Measurements from ENCODE around the gene CELF4.
"Not testable (repeated sequence)": the region's sequence is repeated elsewhere in the genome, so short reads cannot be mapped to it uniquely, and the experiment has no call there.

Gene CELF4

GRCh38 chr18:37390687-37391086, 174.9 kb downstream of the CELF4 start:
- no peak for DNase-seq (ENCODE audit: low spot score)

DNA sequence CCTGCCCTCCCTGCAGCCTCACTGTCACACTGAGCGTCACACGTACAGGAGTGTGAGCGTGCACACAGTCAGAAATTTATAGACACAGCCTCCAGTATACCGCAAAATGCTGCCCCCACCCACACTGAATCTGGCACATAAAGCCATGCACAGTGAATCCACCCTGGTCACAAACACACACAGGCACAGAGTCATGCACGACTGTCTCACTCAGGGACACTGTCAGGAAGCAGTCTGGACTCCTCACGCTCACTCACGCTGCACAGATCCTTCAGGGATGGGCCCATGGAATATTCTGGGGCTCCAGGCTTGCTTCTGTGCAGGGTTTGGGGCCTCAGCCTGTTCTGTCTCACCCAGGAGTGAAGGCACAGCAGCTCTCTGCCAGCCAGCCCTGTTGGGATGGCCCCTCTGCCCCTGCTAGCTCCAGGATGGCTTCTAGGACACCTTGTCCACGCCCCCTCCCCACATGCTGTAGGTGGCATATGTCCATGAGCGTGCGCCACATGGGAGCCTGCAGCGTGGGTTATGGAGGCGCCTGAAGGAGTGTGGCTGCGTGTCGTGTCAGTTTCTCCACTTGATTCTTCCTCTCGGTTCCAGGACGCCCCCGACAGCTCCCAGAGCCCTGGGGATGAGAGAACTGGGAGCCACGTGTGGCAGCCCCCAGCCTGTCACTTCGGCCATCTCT, 175.8 kb downstream of the CELF4 start:
- no peak for DNase-seq (ENCODE audit: low spot score)

DNA sequence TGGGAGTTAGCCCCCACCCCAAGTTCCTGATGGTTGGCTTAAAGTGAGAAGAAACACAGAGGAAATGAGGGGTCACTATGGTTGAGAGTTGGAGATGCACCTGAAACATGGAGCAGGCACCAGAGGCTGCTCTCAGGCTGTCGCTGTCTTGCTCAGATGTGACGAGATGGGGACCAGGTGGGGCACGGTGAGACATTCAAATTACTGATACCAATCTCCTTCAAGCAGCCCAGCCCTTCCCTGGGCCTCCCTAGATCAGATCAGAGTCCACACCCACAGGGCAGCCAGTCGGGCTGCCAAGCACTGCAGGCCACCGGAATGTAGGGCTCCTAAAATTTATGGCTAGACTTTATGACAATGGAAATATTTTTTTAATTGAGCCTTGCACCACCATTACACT, 176.6 kb downstream of the CELF4 start:
- DNase-seq (ENCODE audit: low spot score), result no peak

GRCh38 chr18:37388413-37388812, 177.2 kb downstream of the CELF4 start:
- no peak for DNase-seq (ENCODE audit: low spot score)

- no peak for DNase-seq (ENCODE audit: low spot score)
Measured at GRCh38 chr18:37385846-37386778, 179.5 kb downstream of the CELF4 start.

DNA sequence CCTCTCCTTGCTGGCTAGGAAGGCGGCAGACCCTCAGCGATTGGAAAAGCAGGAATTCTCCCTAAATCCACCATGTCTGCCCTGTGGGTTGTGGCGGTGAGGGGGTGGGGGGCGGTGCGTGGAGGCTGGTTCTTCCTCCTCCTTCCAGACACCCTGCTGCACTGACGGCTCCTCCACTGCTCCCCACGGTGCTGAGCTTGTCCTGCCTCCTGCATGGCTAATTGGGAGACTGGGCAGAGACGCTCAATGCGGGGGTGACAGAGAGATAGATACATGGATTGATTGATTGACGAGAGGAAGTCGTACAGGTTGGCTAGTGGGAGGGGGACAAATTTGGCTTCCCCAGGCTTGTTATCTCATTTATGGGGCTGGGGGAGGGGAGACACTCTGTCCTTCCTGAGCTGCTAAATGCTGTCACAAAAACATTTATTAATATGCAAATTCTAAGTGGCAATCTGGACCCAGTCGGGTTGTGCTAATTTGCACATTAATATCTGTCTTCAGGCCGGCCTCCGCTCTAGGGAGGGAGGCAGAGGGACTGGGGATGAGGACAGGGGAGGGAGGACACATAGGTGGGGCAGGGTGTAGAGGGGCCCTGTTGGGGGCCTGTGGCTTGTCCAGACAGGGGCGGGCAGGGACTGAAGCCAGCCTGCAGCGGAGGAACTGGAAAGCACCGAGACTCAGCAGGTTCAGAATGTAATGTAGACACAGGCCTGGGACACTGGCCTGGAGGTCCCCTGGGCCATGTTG, 181.6 kb downstream of the CELF4 start:
- no peak for DNase-seq (ENCODE audit: low spot score)

- no peak for DNase-seq (ENCODE audit: low spot score)
Measured at GRCh38 chr18:37383036-37383785, 182.4 kb downstream of the CELF4 start.

DNA sequence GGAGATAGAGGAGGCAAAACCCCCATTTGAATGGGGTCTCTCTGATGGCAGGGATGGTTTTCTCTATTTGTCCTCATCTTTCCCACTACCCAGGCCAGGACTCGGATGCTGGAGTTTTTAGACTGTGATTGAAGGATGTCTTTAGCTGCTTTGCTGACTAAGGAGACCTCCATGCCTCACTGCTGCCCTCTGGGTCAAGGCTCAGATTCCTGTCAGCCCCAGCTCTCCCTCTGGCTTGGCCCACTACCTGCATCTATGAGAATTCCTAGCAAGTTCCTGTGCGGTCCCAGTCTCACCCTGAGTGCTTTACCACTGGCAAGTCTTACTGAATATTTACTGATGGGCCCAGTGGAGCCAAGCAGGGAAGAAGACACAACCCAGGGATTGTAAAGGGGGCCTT, 184.0 kb downstream of the CELF4 start:
- no peak for DNase-seq (ENCODE audit: low spot score)

- DNase-seq (ENCODE audit: low spot score), result no peak
Measured at GRCh38 chr18:37380546-37381110, 185.0 kb downstream of the CELF4 start.

DNA sequence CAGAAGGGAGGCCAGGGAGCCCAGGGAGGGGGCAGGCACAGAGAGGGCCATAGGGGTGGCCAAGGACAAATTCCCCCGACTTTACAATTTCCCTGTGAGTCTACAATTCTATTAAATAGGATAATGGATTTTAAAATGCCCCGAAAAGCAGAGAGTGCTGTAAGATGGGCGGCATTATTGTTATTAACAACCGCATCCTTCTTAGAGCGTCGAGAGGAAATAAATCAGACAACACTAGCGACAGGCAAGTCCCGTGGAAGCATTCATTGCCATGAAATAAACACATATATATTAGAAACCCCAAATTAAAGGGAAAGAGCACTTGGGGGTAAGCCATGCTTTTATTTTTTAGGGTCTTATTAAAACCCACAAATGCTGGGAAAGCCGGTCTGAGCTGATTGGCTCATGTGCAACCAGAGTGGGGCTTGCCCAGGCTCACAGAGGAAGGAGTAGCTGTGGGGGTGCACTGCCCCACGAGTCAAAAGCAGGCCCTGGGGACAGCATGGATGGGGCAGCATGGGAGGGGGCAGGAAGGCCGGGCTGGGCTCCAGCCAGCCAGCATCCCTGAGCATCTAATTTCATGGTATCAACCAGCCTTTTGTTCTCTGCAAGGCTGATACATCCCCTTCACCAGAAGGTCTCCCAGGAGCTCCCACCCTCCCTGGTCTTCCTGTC, 187.1 kb downstream of the CELF4 start:
- no peak for DNase-seq (ENCODE audit: low spot score)

DNA sequence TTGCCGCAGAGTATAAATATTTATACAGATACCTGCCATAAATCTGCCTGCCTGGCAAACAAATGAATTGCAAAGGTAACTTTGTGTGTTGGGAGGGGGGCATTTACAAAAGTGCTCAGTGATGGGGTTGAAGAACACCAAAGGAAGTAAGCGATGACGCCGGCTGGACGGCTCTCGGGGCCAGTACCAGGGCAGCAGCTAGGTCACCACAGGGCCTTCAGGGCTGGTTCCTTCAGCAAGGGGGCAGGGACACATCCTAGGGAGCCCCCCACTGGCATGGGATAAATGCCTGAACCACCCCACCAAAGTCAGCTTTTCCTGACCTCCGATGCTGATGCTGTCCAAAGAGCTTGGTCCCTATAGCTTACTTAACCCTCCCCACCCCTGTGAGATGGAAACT, 190.4 kb downstream of the CELF4 start:
- DNase-seq (ENCODE audit: low spot score), result no peak

- DNase-seq (ENCODE audit: low spot score), result no peak
Measured at GRCh38 chr18:37368110-37368954, 197.3 kb downstream of the CELF4 start.

DNA sequence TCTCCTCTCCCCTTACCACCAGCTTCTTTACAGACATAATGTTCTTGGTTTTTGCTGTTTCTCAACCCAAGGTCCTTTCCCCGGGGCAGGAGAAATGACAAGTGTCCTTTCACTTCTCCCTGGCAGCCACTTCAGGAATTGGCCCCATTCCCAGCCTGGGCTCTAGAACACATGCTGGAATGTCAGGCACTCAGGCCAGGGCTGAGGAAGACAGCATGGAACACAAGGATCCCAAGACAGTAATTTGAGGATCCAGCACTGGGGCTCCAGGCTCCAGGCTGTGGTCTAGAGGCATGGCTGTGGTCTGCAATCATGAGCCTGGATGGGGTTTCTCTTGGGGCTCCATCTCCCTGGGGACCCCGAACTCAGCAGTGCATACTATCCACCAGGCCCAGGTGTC, 201.4 kb downstream of the CELF4 start:
- no peak for DNase-seq (ENCODE audit: low spot score)

DNA sequence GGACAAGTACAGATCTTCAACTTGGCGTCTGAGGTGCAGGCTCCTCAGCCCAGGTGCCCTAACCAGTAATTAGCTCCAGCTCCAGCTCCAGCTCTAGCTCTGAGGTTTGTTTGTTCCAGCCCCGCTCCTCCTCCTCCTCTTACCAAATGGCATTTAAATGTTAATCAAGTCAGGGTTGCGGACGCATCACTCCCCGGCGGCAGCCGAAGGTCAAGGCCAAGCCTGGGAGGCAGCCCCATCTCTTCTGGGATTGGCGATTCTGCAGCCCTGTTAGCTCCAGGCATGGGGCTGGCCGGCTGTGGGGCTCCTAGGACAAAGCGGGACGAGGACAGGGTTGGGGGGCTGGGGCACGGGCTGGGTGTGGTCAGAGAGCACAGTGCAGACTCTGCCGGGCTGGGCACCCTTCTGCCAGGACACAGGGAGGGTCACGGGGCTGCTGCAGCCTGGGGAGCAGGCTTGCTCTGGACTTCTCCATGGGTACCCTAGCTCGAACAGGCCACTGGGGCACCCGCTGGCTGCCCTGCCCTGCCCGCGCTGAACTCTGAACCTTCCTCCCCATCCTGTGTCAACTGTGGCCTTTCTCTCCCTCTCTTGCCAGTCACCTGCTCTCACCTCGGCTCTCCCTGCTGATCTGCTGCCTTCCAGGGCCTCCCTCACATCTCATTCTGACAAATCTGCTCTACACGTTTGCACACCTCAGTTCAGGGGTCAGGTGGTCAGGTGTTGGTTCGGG, 203.3 kb downstream of the CELF4 start:
- DNase-seq (ENCODE audit: low spot score), result peak; percentile 1

- peak; percentile 6 for DNase-seq (ENCODE audit: low spot score)
Measured at GRCh38 chr18:37361335-37362157, 204.1 kb downstream of the CELF4 start.

- not testable (repeated sequence) for DNase-seq (ENCODE audit: low spot score)
Measured at GRCh38 chr18:37358061-37358460, 207.5 kb downstream of the CELF4 start.

GRCh38 chr18:37355772-37356171, 209.8 kb downstream of the CELF4 start:
- DNase-seq (ENCODE audit: low spot score), result no peak

DNA sequence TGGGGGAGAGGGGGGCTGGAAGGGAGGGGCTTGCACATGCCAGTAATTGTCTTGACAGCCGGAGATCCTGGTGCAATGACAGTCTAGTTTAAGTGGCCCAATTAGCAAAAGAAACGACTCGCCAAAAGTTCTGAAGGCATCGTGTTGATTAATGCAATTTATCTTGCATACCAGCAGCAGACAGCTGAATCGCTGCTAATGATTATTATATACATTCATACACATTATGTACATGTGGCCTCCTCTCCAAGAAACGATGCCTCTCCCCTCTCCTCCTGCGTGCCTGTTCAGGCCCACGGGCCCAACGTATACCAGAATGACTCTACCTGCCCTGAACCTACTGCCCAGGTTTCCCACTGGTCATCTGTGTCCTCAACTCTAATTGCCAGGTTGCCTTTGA, 214.5 kb downstream of the CELF4 start:
- no peak for DNase-seq (ENCODE audit: low spot score)
